WTC11 (cell line): ENCODE measurements around the gene CLCN1. TPM values are rescaled to one million over a fixed set of nuclear protein-coding genes. Genes with fewer than 3 reads are reported as not detected.
A peak's percentile ranks its signal among the peaks of the same experiment; 100 is the strongest.

Experiments
- ESRRA ChIP-seq: sonication (generic); formaldehyde crosslinking; IDR thresholded peaks from 2 replicates; pipeline ENCODE4 v1.8.1; 2022; ENCODE audit warnings: mild to moderate bottlenecking, missing genetic modification reagents, borderline replicate concordance
- MYBL2 ChIP-seq: sonication (generic); formaldehyde crosslinking; IDR thresholded peaks from 2 replicates; pipeline ENCODE4 v1.8.1; 2023; ENCODE audit warnings: mild to moderate bottlenecking, moderate library complexity, missing genetic modification reagents
- OVOL2 ChIP-seq: fragments of 250-450 bp; sonication (Bioruptor Pico); IDR thresholded peaks from 2 replicates; pipeline ENCODE4 v1.9.0; 2021; ENCODE audit warnings: mild to moderate bottlenecking, borderline replicate concordance
- RORB ChIP-seq: fragments of 250-450 bp; sonication (Bioruptor Pico); IDR thresholded peaks from 2 replicates; pipeline ENCODE4 v1.9.0; 2021; ENCODE audit warnings: mild to moderate bottlenecking
- SMAD4 ChIP-seq: sonication (generic); formaldehyde crosslinking; IDR thresholded peaks from 2 replicates; pipeline ENCODE4 v1.8.0; 2022; ENCODE audit warnings: mild to moderate bottlenecking, missing genetic modification reagents
- TEAD4 ChIP-seq: sonication (generic); formaldehyde crosslinking; IDR thresholded peaks from 2 replicates; pipeline ENCODE4 v1.8.0; 2022; ENCODE audit warnings: mild to moderate bottlenecking, missing genetic modification reagents
- ZNF219 ChIP-seq: sonication (generic); formaldehyde crosslinking; IDR thresholded peaks from 2 replicates; pipeline ENCODE4 v1.8.0; 2023; ENCODE audit warnings: missing genetic modification reagents, mild to moderate bottlenecking, borderline replicate concordance
- total RNA-seq: library from RNA; stranded (reverse); gene quantifications from 3 replicates; pipeline ENCODE4 v1.2.3, GENCODE V29; 2021
- TF ChIP-seq, protein P1 (sequence below): sonication (generic); formaldehyde crosslinking; IDR thresholded peaks from 2 replicates; pipeline ENCODE4 v1.8.0; 2023; ENCODE audit warnings: missing genetic modification reagents, mild to moderate bottlenecking, borderline replicate concordance
- TF ChIP-seq, protein P2 (sequence below): sonication (generic); formaldehyde crosslinking; IDR thresholded peaks from 2 replicates; pipeline ENCODE4 v1.8.1; 2022; ENCODE audit warnings: missing genetic modification reagents, borderline replicate concordance
- TF ChIP-seq, protein P3 (sequence below): fragments of 250-450 bp; sonication (Bioruptor Pico); IDR thresholded peaks from 2 replicates; pipeline ENCODE4 v1.9.0; 2021; ENCODE audit warnings: moderate library complexity, mild to moderate bottlenecking, inconsistent platforms, borderline replicate concordance
- TF ChIP-seq, protein P4 (sequence below): fragments of 250-450 bp; sonication (Bioruptor Pico); conservative IDR thresholded peaks from 2 replicates; pipeline ENCODE4 v1.9.0; 2021; ENCODE audit warnings: mild to moderate bottlenecking
- TF ChIP-seq, protein P5 (sequence below): sonication (generic); formaldehyde crosslinking; IDR thresholded peaks from 2 replicates; pipeline ENCODE4 v1.8.0; 2022; ENCODE audit warnings: mild to moderate bottlenecking, missing genetic modification reagents
- TF ChIP-seq, protein P6 (sequence below): sonication (generic); formaldehyde crosslinking; IDR thresholded peaks from 2 replicates; pipeline ENCODE4 v1.8.1; 2023; ENCODE audit warnings: mild to moderate bottlenecking, missing genetic modification reagents, moderate library complexity
- TF ChIP-seq, protein P7 (sequence below): sonication (generic); formaldehyde crosslinking; IDR thresholded peaks from 2 replicates; pipeline ENCODE4 v1.8.1; 2022; ENCODE audit warnings: low read depth, missing genetic modification reagents, borderline replicate concordance
- TF ChIP-seq, protein P8 (sequence below): fragments of 250-450 bp; sonication (Bioruptor Pico); IDR thresholded peaks from 2 replicates; pipeline ENCODE4 v1.9.0; 2021; ENCODE audit warnings: mild to moderate bottlenecking, borderline replicate concordance
- TF ChIP-seq, protein P9 (sequence below): fragments of 250-450 bp; sonication (Bioruptor Pico); IDR thresholded peaks from 2 replicates; pipeline ENCODE4 v2.1.2; 2022; ENCODE audit warnings: mild to moderate bottlenecking, moderate library complexity
- TF ChIP-seq, protein P10 (sequence below): fragments of 200-600 bp; IDR thresholded peaks from 2 replicates; pipeline ENCODE4 v1.8.0; 2022; ENCODE audit warnings: antibody characterized with exemption

The CLCN1 gene
- total RNA-seq, 1 experiment from 2014 or later: 0.28 TPM

DNA sequence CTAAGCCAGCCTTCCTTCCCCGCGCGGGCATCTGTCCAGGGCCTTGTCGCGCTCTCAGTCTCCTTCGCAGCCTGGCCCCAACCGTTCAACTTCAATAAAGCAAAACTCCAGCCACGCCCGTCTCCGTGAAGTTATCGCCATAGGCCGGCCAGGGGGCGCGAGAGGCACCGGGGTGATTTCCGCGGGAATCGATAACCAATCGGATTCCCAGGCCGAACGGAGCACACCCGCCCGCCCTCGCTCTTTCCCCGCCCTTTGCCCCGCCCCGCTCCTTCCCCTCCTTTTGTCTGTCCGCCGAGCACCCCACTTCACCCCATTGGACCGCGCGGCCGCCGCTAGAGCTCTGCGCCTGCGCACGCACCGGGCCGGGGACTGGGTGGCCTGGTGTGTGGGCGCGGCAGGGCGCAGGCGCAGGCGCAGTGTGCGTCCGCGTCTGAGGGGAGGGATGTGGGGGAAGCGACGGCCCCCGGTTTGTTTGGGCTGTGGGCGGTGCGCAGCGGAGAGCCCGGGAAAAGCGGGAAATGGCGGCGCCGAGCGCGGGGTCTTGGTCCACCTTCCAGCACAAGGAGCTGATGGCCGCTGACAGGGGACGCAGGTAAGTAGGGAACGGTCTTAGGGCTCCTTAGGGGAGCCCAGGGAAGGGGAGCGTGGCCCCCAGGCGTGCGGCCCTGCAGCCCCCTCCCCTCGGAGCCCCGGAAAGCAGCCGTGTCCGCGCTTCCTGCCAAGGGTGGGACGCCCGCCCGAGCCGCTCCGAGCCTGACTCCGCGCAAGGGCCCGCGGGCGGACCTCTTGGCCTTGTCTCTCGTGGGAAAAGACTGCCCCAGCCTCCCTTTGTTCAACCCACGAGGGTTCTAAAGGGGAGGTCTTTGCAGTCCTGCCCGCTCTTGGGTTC, 27.7 kb upstream of the CLCN1 start, which contains the start of gene CASP2 (continued):
- TF ChIP-seq, protein P1, sequence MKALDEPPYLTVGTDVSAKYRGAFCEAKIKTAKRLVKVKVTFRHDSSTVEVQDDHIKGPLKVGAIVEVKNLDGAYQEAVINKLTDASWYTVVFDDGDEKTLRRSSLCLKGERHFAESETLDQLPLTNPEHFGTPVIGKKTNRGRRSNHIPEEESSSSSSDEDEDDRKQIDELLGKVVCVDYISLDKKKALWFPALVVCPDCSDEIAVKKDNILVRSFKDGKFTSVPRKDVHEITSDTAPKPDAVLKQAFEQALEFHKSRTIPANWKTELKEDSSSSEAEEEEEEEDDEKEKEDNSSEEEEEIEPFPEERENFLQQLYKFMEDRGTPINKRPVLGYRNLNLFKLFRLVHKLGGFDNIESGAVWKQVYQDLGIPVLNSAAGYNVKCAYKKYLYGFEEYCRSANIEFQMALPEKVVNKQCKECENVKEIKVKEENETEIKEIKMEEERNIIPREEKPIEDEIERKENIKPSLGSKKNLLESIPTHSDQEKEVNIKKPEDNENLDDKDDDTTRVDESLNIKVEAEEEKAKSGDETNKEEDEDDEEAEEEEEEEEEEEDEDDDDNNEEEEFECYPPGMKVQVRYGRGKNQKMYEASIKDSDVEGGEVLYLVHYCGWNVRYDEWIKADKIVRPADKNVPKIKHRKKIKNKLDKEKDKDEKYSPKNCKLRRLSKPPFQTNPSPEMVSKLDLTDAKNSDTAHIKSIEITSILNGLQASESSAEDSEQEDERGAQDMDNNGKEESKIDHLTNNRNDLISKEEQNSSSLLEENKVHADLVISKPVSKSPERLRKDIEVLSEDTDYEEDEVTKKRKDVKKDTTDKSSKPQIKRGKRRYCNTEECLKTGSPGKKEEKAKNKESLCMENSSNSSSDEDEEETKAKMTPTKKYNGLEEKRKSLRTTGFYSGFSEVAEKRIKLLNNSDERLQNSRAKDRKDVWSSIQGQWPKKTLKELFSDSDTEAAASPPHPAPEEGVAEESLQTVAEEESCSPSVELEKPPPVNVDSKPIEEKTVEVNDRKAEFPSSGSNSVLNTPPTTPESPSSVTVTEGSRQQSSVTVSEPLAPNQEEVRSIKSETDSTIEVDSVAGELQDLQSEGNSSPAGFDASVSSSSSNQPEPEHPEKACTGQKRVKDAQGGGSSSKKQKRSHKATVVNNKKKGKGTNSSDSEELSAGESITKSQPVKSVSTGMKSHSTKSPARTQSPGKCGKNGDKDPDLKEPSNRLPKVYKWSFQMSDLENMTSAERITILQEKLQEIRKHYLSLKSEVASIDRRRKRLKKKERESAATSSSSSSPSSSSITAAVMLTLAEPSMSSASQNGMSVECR (CRISPR knock-in tag): no peak; the same call in 1 of the 2 replicates
- no peak for TF ChIP-seq ZNF219 (CRISPR knock-in tag)
- TF ChIP-seq, protein P2, sequence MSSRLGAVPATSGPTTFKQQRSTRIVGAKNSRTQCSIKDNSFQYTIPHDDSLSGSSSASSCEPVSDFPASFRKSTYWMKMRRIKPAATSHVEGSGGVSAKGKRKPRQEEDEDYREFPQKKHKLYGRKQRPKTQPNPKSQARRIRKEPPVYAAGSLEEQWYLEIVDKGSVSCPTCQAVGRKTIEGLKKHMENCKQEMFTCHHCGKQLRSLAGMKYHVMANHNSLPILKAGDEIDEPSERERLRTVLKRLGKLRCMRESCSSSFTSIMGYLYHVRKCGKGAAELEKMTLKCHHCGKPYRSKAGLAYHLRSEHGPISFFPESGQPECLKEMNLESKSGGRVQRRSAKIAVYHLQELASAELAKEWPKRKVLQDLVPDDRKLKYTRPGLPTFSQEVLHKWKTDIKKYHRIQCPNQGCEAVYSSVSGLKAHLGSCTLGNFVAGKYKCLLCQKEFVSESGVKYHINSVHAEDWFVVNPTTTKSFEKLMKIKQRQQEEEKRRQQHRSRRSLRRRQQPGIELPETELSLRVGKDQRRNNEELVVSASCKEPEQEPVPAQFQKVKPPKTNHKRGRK (CRISPR knock-in tag): no peak
- TF ChIP-seq, protein P3, sequence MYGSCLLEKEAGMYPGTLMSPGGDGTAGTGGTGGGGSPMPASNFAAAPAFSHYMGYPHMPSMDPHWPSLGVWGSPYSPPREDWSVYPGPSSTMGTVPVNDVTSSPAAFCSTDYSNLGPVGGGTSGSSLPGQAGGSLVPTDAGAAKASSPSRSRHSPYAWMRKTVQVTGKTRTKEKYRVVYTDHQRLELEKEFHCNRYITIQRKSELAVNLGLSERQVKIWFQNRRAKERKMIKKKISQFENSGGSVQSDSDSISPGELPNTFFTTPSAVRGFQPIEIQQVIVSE (CRISPR knock-in tag): no peak
- TF ChIP-seq, protein P4, sequence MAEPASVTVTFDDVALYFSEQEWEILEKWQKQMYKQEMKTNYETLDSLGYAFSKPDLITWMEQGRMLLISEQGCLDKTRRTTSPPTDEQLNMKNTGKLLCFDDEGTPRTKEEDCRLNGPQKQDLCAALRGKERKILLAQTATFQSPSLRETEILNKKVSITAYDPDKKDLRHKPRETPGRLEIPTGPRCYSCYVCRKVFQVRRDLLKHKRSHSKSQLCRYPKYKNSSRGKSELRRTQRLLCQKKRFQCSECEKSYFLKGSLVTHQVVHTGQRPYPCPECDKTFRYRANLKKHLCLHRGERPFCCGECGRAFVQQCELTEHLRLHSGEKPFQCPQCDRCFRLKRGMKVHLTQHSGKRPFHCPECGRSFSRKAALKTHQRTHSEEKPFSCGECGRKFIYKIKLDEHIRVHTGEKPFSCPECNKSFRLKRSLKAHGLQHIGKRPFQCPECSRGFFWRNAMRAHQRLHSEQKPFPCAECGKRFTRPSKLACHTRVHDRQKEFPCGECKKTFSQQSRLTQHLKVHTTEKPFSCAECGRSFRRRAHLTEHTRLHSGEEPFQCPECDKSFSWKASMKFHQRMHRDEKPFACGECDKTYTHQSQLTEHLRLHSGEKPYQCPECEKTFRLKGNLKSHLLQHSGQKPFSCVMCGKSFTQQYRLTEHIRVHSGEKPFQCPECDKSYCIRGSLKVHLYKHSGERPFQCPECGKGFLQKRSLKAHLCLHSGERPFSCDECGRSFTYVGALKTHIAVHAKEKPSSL: no peak
- TF ChIP-seq OVOL2 (CRISPR knock-in tag): no peak
- TF ChIP-seq, protein P5, sequence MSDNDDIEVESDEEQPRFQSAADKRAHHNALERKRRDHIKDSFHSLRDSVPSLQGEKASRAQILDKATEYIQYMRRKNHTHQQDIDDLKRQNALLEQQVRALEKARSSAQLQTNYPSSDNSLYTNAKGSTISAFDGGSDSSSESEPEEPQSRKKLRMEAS (CRISPR knock-in tag): peak; percentile 99
- no peak for TF ChIP-seq RORB (CRISPR knock-in tag)
- 0 out of 2 replicates have a peak, but pooled peaks have one; percentile 40 for TF ChIP-seq SMAD4 (CRISPR knock-in tag)
- TF ChIP-seq, protein P6, sequence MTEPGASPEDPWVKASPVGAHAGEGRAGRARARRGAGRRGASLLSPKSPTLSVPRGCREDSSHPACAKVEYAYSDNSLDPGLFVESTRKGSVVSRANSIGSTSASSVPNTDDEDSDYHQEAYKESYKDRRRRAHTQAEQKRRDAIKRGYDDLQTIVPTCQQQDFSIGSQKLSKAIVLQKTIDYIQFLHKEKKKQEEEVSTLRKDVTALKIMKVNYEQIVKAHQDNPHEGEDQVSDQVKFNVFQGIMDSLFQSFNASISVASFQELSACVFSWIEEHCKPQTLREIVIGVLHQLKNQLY (CRISPR knock-in tag): no peak
- TF ChIP-seq, protein P7, sequence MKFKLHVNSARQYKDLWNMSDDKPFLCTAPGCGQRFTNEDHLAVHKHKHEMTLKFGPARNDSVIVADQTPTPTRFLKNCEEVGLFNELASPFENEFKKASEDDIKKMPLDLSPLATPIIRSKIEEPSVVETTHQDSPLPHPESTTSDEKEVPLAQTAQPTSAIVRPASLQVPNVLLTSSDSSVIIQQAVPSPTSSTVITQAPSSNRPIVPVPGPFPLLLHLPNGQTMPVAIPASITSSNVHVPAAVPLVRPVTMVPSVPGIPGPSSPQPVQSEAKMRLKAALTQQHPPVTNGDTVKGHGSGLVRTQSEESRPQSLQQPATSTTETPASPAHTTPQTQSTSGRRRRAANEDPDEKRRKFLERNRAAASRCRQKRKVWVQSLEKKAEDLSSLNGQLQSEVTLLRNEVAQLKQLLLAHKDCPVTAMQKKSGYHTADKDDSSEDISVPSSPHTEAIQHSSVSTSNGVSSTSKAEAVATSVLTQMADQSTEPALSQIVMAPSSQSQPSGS (CRISPR knock-in tag): no peak
- no peak for TF ChIP-seq ESRRA (CRISPR knock-in tag)
- TF ChIP-seq TEAD4 (CRISPR knock-in tag): no peak
- TF ChIP-seq, protein P8, sequence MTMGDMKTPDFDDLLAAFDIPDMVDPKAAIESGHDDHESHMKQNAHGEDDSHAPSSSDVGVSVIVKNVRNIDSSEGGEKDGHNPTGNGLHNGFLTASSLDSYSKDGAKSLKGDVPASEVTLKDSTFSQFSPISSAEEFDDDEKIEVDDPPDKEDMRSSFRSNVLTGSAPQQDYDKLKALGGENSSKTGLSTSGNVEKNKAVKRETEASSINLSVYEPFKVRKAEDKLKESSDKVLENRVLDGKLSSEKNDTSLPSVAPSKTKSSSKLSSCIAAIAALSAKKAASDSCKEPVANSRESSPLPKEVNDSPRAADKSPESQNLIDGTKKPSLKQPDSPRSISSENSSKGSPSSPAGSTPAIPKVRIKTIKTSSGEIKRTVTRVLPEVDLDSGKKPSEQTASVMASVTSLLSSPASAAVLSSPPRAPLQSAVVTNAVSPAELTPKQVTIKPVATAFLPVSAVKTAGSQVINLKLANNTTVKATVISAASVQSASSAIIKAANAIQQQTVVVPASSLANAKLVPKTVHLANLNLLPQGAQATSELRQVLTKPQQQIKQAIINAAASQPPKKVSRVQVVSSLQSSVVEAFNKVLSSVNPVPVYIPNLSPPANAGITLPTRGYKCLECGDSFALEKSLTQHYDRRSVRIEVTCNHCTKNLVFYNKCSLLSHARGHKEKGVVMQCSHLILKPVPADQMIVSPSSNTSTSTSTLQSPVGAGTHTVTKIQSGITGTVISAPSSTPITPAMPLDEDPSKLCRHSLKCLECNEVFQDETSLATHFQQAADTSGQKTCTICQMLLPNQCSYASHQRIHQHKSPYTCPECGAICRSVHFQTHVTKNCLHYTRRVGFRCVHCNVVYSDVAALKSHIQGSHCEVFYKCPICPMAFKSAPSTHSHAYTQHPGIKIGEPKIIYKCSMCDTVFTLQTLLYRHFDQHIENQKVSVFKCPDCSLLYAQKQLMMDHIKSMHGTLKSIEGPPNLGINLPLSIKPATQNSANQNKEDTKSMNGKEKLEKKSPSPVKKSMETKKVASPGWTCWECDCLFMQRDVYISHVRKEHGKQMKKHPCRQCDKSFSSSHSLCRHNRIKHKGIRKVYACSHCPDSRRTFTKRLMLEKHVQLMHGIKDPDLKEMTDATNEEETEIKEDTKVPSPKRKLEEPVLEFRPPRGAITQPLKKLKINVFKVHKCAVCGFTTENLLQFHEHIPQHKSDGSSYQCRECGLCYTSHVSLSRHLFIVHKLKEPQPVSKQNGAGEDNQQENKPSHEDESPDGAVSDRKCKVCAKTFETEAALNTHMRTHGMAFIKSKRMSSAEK (CRISPR knock-in tag): no peak
- peak; percentile 89 for TF ChIP-seq MYBL2
- TF ChIP-seq, protein P9, sequence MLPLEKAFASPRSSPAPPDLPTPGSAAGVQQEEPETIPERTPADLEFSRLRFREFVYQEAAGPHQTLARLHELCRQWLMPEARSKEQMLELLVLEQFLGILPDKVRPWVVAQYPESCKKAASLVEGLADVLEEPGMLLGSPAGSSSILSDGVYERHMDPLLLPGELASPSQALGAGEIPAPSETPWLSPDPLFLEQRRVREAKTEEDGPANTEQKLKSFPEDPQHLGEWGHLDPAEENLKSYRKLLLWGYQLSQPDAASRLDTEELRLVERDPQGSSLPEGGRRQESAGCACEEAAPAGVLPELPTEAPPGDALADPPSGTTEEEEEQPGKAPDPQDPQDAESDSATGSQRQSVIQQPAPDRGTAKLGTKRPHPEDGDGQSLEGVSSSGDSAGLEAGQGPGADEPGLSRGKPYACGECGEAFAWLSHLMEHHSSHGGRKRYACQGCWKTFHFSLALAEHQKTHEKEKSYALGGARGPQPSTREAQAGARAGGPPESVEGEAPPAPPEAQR (CRISPR knock-in tag): no peak
- TF ChIP-seq, protein P10, sequence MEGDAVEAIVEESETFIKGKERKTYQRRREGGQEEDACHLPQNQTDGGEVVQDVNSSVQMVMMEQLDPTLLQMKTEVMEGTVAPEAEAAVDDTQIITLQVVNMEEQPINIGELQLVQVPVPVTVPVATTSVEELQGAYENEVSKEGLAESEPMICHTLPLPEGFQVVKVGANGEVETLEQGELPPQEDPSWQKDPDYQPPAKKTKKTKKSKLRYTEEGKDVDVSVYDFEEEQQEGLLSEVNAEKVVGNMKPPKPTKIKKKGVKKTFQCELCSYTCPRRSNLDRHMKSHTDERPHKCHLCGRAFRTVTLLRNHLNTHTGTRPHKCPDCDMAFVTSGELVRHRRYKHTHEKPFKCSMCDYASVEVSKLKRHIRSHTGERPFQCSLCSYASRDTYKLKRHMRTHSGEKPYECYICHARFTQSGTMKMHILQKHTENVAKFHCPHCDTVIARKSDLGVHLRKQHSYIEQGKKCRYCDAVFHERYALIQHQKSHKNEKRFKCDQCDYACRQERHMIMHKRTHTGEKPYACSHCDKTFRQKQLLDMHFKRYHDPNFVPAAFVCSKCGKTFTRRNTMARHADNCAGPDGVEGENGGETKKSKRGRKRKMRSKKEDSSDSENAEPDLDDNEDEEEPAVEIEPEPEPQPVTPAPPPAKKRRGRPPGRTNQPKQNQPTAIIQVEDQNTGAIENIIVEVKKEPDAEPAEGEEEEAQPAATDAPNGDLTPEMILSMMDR: no peak
